Activated B cell treated with CpG ODN at 0.5 μM for 24 hours (primary cell): ENCODE results near the gene C2CD3. TPM values are rescaled to one million over a fixed set of nuclear protein-coding genes. Genes with fewer than 3 reads are reported as not detected.

Experiments
- ATAC-seq: fragments of 200-7000 bp; cut with Tn5 transposase; one replicate; pipeline ENCODE4 v1.10.0; 2021; ENCODE audit warnings: low read depth, mild to moderate bottlenecking, moderate library complexity
- CTCF ChIA-PET: fragments of 350-600 bp; sonication (Branson Sonifier 250); formaldehyde crosslinking; loops from one replicate; lab custom pipeline; 2021; ENCODE audit warnings: antibody characterized with exemption; lab: Charles Lee
- POLR2A ChIA-PET: fragments of 350-600 bp; sonication (Branson Sonifier 250); formaldehyde crosslinking; loops from one replicate; lab custom pipeline; 2021; ENCODE audit warnings: antibody characterized with exemption; lab: Charles Lee
- DNase-seq: peaks from one replicate; pipeline ENCODE4 v3.0.0; 2022
- H3K27ac Mint-ChIP-seq: one replicate; pipeline ENCODE4 v1.8.0; 2020; ENCODE audit warnings: mixed read lengths
- H3K27me3 Mint-ChIP-seq: one replicate; pipeline ENCODE4 v1.8.0; 2021; ENCODE audit warnings: mixed read lengths
- H3K36me3 Mint-ChIP-seq: one replicate; pipeline ENCODE4 v1.8.0; 2021; ENCODE audit warnings: low read depth, mixed read lengths
- H3K4me1 Mint-ChIP-seq: one replicate; pipeline ENCODE4 v1.8.0; 2021; ENCODE audit warnings: mixed read lengths
- H3K4me3 Mint-ChIP-seq: one replicate; pipeline ENCODE4 v1.8.0; 2020; ENCODE audit warnings: mild to moderate bottlenecking, mixed read lengths
- H3K9me3 Mint-ChIP-seq: one replicate; pipeline ENCODE4 v1.8.0; 2020; ENCODE audit warnings: mixed read lengths
- intact Hi-C: fragments of 100-400 bp; cut with micrococcal nuclease; formaldehyde crosslinking; loops from one replicate; pipeline ENCODE4 v1.15.1; 2024
- total RNA-seq: library from RNA; stranded (reverse); gene quantifications from 2 replicates; pipeline ENCODE4 v1.2.3, GENCODE V29; 2022
- TF ChIP-seq, protein P1 (sequence below): fragments of 200-600 bp; IDR thresholded peaks from one replicate; pipeline ENCODE4 v1.8.0; 2022; ENCODE audit warnings: antibody characterized with exemption, mild to moderate bottlenecking

The C2CD3 gene
- total RNA-seq, 1 donor from 2014 or later = 50.3 TPM

DNA sequence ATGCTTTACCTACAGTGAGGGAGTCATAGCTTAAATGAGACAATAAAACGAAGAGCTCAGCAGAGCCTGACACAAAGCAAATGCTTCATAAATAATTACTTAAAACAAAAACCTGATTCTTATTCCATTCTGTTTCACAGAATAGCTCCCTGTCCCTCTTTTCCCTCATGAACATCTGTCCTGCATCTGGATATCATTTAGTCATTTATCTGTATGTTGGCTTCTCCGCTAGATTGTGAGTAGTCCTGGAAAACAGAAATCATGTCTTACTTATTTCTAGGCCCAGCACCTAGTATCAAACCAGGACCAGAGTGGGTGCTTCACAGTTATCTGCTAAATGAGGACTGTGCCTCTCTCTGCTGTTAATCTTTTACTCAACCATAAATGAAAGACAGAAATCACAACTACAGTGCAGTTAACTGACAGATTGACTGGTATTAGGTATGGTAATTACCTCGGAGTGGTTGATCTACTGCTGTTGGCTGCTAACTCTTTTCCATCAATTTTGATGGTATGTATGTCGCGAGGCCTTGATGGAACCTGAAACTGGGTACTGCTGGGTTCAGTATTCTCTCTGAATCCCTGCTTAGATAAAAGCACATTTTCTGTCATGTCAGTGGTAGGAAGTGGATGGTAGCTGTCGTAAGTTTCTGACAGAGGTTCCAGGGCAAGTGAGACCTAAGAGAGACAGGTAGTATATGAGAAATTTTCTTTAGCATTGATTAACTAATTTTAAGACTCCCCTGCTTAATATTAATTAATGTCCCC lies 31.5 kb downstream of the C2CD3 start:
- intact Hi-C loops = no loop called here
- H3K27ac Mint-ChIP-seq = no peak overlapping the region
- H3K27me3 Mint-ChIP-seq = no peaks in the 10 kb centered on the region
- DNase-seq (no peak), ATAC-seq (no peak)
- ChIA-PET CTCF (no interaction called here), POLR2A (no interaction called here)
- H3K4me1 Mint-ChIP-seq = no peaks in the 10 kb centered on the region
- TF ChIP-seq, protein P1, sequence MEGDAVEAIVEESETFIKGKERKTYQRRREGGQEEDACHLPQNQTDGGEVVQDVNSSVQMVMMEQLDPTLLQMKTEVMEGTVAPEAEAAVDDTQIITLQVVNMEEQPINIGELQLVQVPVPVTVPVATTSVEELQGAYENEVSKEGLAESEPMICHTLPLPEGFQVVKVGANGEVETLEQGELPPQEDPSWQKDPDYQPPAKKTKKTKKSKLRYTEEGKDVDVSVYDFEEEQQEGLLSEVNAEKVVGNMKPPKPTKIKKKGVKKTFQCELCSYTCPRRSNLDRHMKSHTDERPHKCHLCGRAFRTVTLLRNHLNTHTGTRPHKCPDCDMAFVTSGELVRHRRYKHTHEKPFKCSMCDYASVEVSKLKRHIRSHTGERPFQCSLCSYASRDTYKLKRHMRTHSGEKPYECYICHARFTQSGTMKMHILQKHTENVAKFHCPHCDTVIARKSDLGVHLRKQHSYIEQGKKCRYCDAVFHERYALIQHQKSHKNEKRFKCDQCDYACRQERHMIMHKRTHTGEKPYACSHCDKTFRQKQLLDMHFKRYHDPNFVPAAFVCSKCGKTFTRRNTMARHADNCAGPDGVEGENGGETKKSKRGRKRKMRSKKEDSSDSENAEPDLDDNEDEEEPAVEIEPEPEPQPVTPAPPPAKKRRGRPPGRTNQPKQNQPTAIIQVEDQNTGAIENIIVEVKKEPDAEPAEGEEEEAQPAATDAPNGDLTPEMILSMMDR = no peak
- no peak overlapping the region for H3K4me3 Mint-ChIP-seq
- peaks cover 45% of the 10 kb centered on the region for H3K36me3 Mint-ChIP-seq
- no peaks in the 10 kb centered on the region for H3K9me3 Mint-ChIP-seq

- ATAC-seq (no peak), DNase-seq (no peak)
- H3K4me3 Mint-ChIP-seq = no peak overlapping the region
- peaks cover 52% of the 10 kb centered on the region for H3K36me3 Mint-ChIP-seq
- no peaks in the 10 kb centered on the region for H3K9me3 Mint-ChIP-seq
- intact Hi-C loops = no loop called here
- TF ChIP-seq, protein P1 = no peak
- ChIA-PET CTCF (no interaction called here), POLR2A (no interaction called here)
- no peaks in the 10 kb centered on the region for H3K27me3 Mint-ChIP-seq
- H3K27ac Mint-ChIP-seq = no peak overlapping the region
- H3K4me1 Mint-ChIP-seq = no peaks in the 10 kb centered on the region
Measured at GRCh38 chr11:74138572-74138971, 32.2 kb downstream of the C2CD3 start.

- intact Hi-C loops = no loop called here
- H3K36me3 Mint-ChIP-seq = peaks cover 58% of the 10 kb centered on the region
Measured at GRCh38 chr11:74138021-74138420, 32.8 kb downstream of the C2CD3 start.

DNA sequence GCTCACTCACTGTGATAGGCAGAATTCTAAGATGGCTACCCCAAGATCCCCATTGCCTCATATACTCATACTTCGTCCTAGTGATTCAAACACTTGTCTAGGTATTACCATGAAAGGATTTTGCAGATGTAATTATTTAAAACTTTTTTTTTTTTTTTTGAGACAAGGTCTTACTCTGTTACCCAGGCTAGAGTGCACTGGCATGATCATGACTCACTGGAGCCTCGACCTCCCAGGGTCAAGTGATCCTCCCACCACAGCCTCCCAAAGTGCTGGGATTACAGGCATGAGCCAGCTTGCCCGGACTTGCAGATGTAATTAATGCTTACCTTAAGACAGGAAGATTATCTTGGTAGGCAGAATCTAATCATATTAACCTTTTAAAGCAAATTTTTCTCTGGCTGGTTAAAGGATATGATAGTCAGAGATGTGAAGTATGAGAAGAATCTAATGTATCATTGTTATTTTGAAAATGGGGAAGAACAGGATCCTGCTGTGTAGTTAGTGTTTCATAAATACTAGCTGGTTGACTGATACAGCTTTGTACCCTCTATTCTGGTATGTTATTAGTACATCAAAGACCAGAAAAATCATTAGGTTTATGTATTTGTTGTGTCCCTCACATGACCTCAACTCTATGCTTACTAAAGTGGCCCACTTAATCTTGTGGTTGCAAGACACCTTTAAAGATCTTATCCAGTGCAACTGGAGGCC lies 35.5 kb downstream of the C2CD3 start:
- CTCF ChIA-PET = no interaction called here
- H3K36me3 Mint-ChIP-seq = peaks cover 83% of the 10 kb centered on the region
- H3K27me3 Mint-ChIP-seq = no peaks in the 10 kb centered on the region
- no peak overlapping the region for H3K4me3 Mint-ChIP-seq
- ATAC-seq (no peak), DNase-seq (no peak)
- TF ChIP-seq, protein P1 = no peak
- no peaks in the 10 kb centered on the region for H3K9me3 Mint-ChIP-seq
- no peak overlapping the region for H3K27ac Mint-ChIP-seq
- POLR2A ChIA-PET = no interaction called here
- H3K4me1 Mint-ChIP-seq = no peaks in the 10 kb centered on the region
- intact Hi-C loops = no loop called here

More at GRCh38 chr11:74138021-74138420, 32.8 kb downstream of the C2CD3 start:
- Mint-ChIP-seq H3K9me3 (no peaks in the 10 kb centered on the region), H3K27ac (no peak overlapping the region), H3K4me1 (no peaks in the 10 kb centered on the region), H3K27me3 (no peaks in the 10 kb centered on the region), H3K4me3 (no peak overlapping the region)
- no peak for DNase-seq
- CTCF ChIA-PET = no interaction called here
- TF ChIP-seq, protein P1 = no peak
- POLR2A ChIA-PET = no interaction called here
- ATAC-seq = no peak

DNA sequence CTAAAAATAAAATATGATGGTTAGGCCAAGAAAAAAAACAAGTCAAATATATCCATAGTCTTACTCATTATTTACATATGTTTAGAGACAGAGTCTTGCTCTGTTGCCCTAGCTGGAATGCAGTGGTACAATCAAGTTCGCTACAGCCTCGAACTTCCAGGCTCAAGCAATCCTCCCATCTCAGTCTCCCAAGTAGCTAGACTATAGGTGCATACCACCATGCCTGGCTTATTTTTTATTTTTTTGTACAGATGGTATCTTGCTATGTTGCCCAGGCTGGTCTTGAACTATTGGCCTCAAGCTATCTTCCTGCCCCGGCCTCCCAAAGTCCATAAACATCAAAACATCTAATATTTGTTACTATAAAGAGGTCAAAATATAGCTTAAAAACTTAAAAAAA lies 36.1 kb downstream of the C2CD3 start:
- POLR2A ChIA-PET = no interaction called here
- ATAC-seq = no peak
- H3K4me1 Mint-ChIP-seq = no peaks in the 10 kb centered on the region
- TF ChIP-seq, protein P1 = no peak
- H3K9me3 Mint-ChIP-seq = no peaks in the 10 kb centered on the region
- intact Hi-C loops = no loop called here
- no peak overlapping the region for H3K4me3 Mint-ChIP-seq
- peaks cover 84% of the 10 kb centered on the region for H3K36me3 Mint-ChIP-seq
- CTCF ChIA-PET = no interaction called here
- H3K27ac Mint-ChIP-seq = no peak overlapping the region
- no peak for DNase-seq
- no peaks in the 10 kb centered on the region for H3K27me3 Mint-ChIP-seq
